ENCODE measurements around the gene GABARAPL1.

GABARAPL1 gene

GRCh38 chr12:10241727-10242126, 29.1 kb downstream of the GABARAPL1 start:
- H3K27me3 ChIP-seq (ENCODE audit: insufficient read depth, poor library complexity, severe bottlenecking), result no peaks in the 10 kb centered on the region
- TF ChIP-seq REST (IDR thresholded peaks at IDR 0.05; ENCODE audit: insufficient replicate concordance, low read depth), result no peak
- TF ChIP-seq SPI1 (IDR thresholded peaks at IDR 0.05; ENCODE audit: borderline replicate concordance, low read depth), result no peak
- TF ChIP-seq POLR2AphosphoS5 (IDR thresholded peaks at IDR 0.05; ENCODE audit: low read depth), result no peak
- TF ChIP-seq GABPA (IDR thresholded peaks at IDR 0.05; ENCODE audit: low read depth), result no peak
- TF ChIP-seq CTCF (IDR thresholded peaks at IDR 0.05; ENCODE audit: insufficient read depth, low read length), result no peak
- DNase-seq (ENCODE audit: low read depth in 1 of 2, low spot score in 1 of 2), result no peak
- H3K27ac ChIP-seq (replicated peaks), result 0 out of 2 replicates have a peak overlapping the region, but pooled peaks have one; percentile 5
- no peak overlapping the region for H3K4me3 ChIP-seq (replicated peaks; ENCODE audit: insufficient read depth, low read length)

GRCh38 chr12:10242539-10242938, 29.9 kb downstream of the GABARAPL1 start:
- no peaks in the 10 kb centered on the region for H3K27me3 ChIP-seq (ENCODE audit: insufficient read depth, poor library complexity, severe bottlenecking)
- no peak overlapping the region for H3K4me3 ChIP-seq (replicated peaks; ENCODE audit: insufficient read depth, low read length)
- no peak for TF ChIP-seq GABPA (IDR thresholded peaks at IDR 0.05; ENCODE audit: low read depth)
- TF ChIP-seq SPI1 (IDR thresholded peaks at IDR 0.05; ENCODE audit: borderline replicate concordance, low read depth), result no peak
- TF ChIP-seq REST (IDR thresholded peaks at IDR 0.05; ENCODE audit: insufficient replicate concordance, low read depth), result no peak
- no peak for TF ChIP-seq POLR2AphosphoS5 (IDR thresholded peaks at IDR 0.05; ENCODE audit: low read depth)
- no peak for TF ChIP-seq CTCF (IDR thresholded peaks at IDR 0.05; ENCODE audit: insufficient read depth, low read length)
- DNase-seq (ENCODE audit: low read depth in 1 of 2, low spot score in 1 of 2), result no peak
- peak overlapping the region; percentile 31 for H3K27ac ChIP-seq (replicated peaks)

GRCh38 chr12:10243818-10244520, 31.3 kb downstream of the GABARAPL1 start:
- H3K27ac ChIP-seq (replicated peaks), result peak overlapping the region; percentile 70

More at GRCh38 chr12:10243818-10244520, 31.3 kb downstream of the GABARAPL1 start:
- H3K27me3 ChIP-seq (ENCODE audit: insufficient read depth, poor library complexity, severe bottlenecking), result no peaks in the 10 kb centered on the region
- DNase-seq (ENCODE audit: low read depth in 1 of 2, low spot score in 1 of 2), result peak; percentile 44 to 81
- TF ChIP-seq CTCF (IDR thresholded peaks at IDR 0.05; ENCODE audit: insufficient read depth, low read length), result no peak
- TF ChIP-seq POLR2AphosphoS5 (IDR thresholded peaks at IDR 0.05; ENCODE audit: low read depth), result no peak
- no peak for TF ChIP-seq REST (IDR thresholded peaks at IDR 0.05; ENCODE audit: insufficient replicate concordance, low read depth)
- TF ChIP-seq GABPA (IDR thresholded peaks at IDR 0.05; ENCODE audit: low read depth), result no peak
- TF ChIP-seq SPI1 (IDR thresholded peaks at IDR 0.05; ENCODE audit: borderline replicate concordance, low read depth), result peak; percentile 23; the same call in 1 of the 2 replicates
- peak overlapping the region; percentile 15; the same call in 1 of the 2 replicates for H3K4me3 ChIP-seq (replicated peaks; ENCODE audit: insufficient read depth, low read length)

Data from HL-60 (cell line).